Smooth muscle cell (in vitro differentiated cells): ENCODE results near the gene ARMC9. TPM values are rescaled to one million over a fixed set of nuclear protein-coding genes. Genes with fewer than 3 reads are reported as not detected.

Experiments used
- DNase-seq: peaks from one replicate; lab custom pipeline; 2025; ENCODE audit not compliant: unreplicated experiment; lab: John Stamatoyannopoulos, UW
- H2AFZ ChIP-seq: fragments of 200-600 bp; sonication (generic); 2 replicates; pipeline ENCODE4 v1.6.0; 2016; ENCODE audit warnings: antibody characterized with exemption, low read depth, mild to moderate bottlenecking
- H3F3A ChIP-seq: fragments of 200-600 bp; sonication (generic); 2 replicates; pipeline ENCODE4 v1.6.0; 2017; ENCODE audit warnings: antibody characterized with exemption, low read depth
- H3K27ac ChIP-seq: fragments of 200-600 bp; sonication (generic); 2 replicates; pipeline ENCODE4 v1.5.1; 2016; ENCODE audit warnings: low read depth, mild to moderate bottlenecking
- H3K27me3 ChIP-seq: fragments of 200-600 bp; sonication (generic); 2 replicates; pipeline ENCODE4 v1.6.1; 2016; ENCODE audit warnings: low read depth, mild to moderate bottlenecking
- H3K36me3 ChIP-seq: fragments of 200-600 bp; sonication (generic); 2 replicates; pipeline ENCODE4 v1.5.1; 2016; ENCODE audit warnings: low read depth
- H3K4me1 ChIP-seq: fragments of 200-600 bp; sonication (generic); 2 replicates; pipeline ENCODE4 v1.5.1; 2016; ENCODE audit warnings: low read depth
- H3K4me2 ChIP-seq: fragments of 200-600 bp; sonication (generic); 2 replicates; pipeline ENCODE4 v1.6.0; 2016; ENCODE audit warnings: mild to moderate bottlenecking
- H3K4me3 ChIP-seq: fragments of 200-600 bp; sonication (generic); 2 replicates; pipeline ENCODE4 v1.5.1; 2016; ENCODE audit warnings: mild to moderate bottlenecking
- H3K79me2 ChIP-seq: fragments of 200-600 bp; sonication (generic); 2 replicates; pipeline ENCODE4 v1.6.0; 2016; ENCODE audit warnings: low read depth, mild to moderate bottlenecking
- H3K9ac ChIP-seq: fragments of 200-600 bp; sonication (generic); 2 replicates; pipeline ENCODE4 v1.6.0; 2016; ENCODE audit warnings: low read depth
- H3K9me3 ChIP-seq: fragments of 200-600 bp; sonication (generic); replicated peaks from 2 replicates; pipeline ENCODE4 v1.5.1; 2016; ENCODE audit warnings: low read depth
- H4K20me1 ChIP-seq: fragments of 200-600 bp; sonication (generic); 2 replicates; pipeline ENCODE4 v1.6.0; 2016; ENCODE audit warnings: low read depth
- WGBS: methylation state at CpG from one replicate; pipeline ENCODE4 v1.1.7; 2016; ENCODE audit warnings: low lambda C conversion rate; 5-methylcytosine and 5-hydroxymethylcytosine counted together
- polyA plus RNA-seq: library from polyadenylated mRNA; unstranded; fragments of >200 nt; fragmentation: Nextera tagmentation; extraction: Ambion mirVana; gene quantifications from 2 replicates; pipeline ENCODE4 v1.2.1, GENCODE V29; 2016
- total RNA-seq: library from RNA; depleted of rRNA; stranded (reverse); fragments of >200 nt; gene quantifications from 2 replicates; pipeline ENCODE4 v1.2.3, GENCODE V29; 2014
- TF ChIP-seq, protein P1 (sequence below): fragments of 200-600 bp; sonication (generic); IDR thresholded peaks from 2 replicates; pipeline ENCODE4 v1.5.1; 2017; ENCODE audit warnings: borderline replicate concordance, mild to moderate bottlenecking, antibody characterized with exemption; ENCODE audit not compliant: insufficient read depth, poor library complexity, severe bottlenecking

Gene ARMC9
- total and polyA plus RNA-seq, 2 experiments from 2014 or later = 34.7 to 51.0 TPM

DNA sequence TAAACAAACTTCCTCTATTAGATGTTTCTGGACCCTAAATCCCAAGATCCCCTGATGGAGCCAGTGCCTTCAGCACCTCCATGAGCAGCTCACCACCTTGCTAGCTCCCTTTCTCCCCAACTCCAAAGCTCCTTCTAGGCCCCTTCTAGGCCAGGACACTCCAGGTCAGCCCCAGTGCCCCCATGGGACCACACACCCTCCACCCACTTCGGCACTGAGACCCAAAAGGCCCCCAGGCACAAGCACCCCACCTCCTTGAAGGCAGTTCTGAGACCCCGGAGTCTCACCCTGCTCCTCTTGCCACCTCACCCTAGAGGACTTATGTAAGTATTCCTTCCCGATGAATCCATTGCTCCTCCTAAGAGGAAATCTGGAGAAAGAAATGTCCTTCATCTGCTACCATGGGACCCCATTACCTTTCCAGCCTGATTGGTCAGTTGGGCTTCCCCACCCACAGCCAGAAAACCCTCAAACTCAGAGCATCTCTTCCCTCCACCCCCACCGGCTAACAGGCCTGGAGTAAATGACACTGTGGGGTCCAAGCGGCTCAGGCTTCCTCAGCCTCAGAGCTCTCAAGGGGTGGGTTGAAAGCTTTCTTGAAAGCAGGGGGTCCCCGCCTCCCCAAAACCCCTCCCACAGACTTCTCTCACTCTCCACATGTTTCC, 9.8 kb upstream of the ARMC9 start:
- H3K27me3 ChIP-seq = no peaks in the 10 kb centered on the region
- no peaks in the 10 kb centered on the region for H3K36me3 ChIP-seq
- TF ChIP-seq, protein P1, sequence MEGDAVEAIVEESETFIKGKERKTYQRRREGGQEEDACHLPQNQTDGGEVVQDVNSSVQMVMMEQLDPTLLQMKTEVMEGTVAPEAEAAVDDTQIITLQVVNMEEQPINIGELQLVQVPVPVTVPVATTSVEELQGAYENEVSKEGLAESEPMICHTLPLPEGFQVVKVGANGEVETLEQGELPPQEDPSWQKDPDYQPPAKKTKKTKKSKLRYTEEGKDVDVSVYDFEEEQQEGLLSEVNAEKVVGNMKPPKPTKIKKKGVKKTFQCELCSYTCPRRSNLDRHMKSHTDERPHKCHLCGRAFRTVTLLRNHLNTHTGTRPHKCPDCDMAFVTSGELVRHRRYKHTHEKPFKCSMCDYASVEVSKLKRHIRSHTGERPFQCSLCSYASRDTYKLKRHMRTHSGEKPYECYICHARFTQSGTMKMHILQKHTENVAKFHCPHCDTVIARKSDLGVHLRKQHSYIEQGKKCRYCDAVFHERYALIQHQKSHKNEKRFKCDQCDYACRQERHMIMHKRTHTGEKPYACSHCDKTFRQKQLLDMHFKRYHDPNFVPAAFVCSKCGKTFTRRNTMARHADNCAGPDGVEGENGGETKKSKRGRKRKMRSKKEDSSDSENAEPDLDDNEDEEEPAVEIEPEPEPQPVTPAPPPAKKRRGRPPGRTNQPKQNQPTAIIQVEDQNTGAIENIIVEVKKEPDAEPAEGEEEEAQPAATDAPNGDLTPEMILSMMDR = no peak
- no peaks in the 10 kb centered on the region for H3K79me2 ChIP-seq
- no peaks in the 10 kb centered on the region for H3F3A ChIP-seq
- no peak overlapping the region for H3K4me2 ChIP-seq
- no peaks in the 10 kb centered on the region for H4K20me1 ChIP-seq
- peaks cover 14% of the 10 kb centered on the region for H3K4me1 ChIP-seq
- 92% methylated on average over 6 of the region's 6 CpGs for WGBS
- no peak for DNase-seq
- peak overlapping the region; percentile 61 for H3K27ac ChIP-seq
- no peak overlapping the region for H2AFZ ChIP-seq
- no peak overlapping the region for H3K4me3 ChIP-seq
- no peak overlapping the region for H3K9ac ChIP-seq
- H3K9me3 ChIP-seq = no peaks in the 10 kb centered on the region

DNA sequence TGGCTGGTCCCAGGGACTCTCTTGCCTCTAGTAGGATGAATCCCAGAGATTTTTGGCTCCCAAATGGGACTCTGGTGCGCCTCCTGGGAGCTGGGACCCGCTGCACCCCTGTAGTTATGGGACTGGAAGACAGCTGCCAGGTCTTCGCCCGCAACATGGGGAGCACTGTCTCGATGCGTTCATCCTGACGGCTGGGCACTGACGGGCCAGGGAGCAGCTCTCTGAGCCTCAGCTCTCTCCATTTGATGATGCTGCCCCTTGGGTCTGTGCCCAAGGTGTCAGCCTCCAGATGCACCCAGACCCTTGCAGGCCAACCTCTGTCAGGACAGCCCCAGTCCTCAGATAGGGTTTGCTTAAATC, 9.3 kb upstream of the ARMC9 start:
- Histone ChIP-seq H3K4me2 (no peak overlapping the region), H3F3A (no peaks in the 10 kb centered on the region), H3K27ac (peak overlapping the region; percentile 61), H4K20me1 (no peaks in the 10 kb centered on the region), H2AFZ (no peak overlapping the region), H3K9ac (no peak overlapping the region), H3K4me3 (no peak overlapping the region), H3K27me3 (no peaks in the 10 kb centered on the region), H3K79me2 (no peaks in the 10 kb centered on the region), H3K36me3 (no peaks in the 10 kb centered on the region), H3K9me3 (no peaks in the 10 kb centered on the region), H3K4me1 (peaks cover 14% of the 10 kb centered on the region)
- no peak for DNase-seq
- WGBS = 98% methylated on average over 8 of the region's 8 CpGs
- TF ChIP-seq, protein P1 = no peak

DNA sequence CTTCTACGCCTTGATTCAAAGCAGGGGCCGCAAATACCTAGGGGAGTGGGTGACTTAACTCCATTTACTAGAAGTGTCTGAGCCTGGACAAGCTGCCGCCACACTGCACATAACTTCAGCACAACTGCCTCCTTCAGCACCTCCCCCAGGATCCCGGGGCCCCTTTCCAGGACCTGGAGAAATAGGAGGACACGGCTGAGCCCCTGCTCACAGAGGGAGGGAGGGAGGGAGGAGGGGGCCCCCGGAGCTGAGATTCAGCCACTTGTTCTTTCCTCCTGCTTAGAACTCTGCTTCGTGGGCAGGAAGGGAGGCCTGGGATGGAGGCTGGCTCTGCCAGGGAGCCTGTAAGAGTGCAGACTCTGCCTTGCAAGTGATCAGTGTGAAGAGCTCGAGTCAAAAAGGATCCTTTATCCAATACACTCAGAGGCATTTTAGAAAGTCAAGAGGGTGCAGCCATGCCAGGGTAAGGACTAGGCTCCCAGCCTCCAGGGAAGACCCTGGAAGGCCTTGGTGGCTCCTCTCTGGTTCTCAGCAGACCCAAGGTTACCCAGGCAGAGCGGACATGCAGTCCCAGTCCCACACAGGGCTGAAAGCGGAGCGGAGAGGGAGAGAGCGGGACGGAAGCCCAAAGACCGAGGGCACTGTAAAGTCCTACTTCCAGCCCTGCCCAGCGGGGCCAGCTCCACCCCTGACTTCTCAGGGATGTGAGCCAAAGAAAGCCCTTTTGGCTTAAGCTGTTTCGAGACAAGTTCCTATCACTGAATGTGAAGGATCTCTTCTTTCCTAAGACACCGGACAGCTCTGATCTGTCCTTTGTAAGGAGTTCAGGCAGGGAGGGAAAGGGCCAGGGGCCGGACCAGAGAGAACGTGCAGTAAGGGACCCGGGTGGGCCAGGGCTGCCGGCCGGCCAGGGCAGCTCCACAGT, 8.6 kb upstream of the ARMC9 start:
- Histone ChIP-seq H2AFZ (peak overlapping the region; percentile 68), H3K4me3 (no peak overlapping the region), H3K79me2 (no peaks in the 10 kb centered on the region), H3F3A (no peaks in the 10 kb centered on the region), H3K9me3 (no peaks in the 10 kb centered on the region), H3K4me1 (peaks cover 14% of the 10 kb centered on the region), H3K4me2 (peak overlapping the region; percentile 67), H3K9ac (peak overlapping the region; percentile 43), H4K20me1 (no peaks in the 10 kb centered on the region), H3K27ac (peak overlapping the region; percentile 88), H3K27me3 (no peaks in the 10 kb centered on the region), H3K36me3 (no peaks in the 10 kb centered on the region)
- 52% methylated on average over 21 of the region's 22 CpGs for WGBS
- no peak for DNase-seq
- TF ChIP-seq, protein P1 = no peak
